ENCODE data around the gene UIMC1. TPM values are rescaled to one million over a fixed set of nuclear protein-coding genes. Genes with fewer than 3 reads are reported as not detected.

Gene UIMC1
- total RNA-seq, 1 donor from 2014 or later = 39.1 TPM

DNA sequence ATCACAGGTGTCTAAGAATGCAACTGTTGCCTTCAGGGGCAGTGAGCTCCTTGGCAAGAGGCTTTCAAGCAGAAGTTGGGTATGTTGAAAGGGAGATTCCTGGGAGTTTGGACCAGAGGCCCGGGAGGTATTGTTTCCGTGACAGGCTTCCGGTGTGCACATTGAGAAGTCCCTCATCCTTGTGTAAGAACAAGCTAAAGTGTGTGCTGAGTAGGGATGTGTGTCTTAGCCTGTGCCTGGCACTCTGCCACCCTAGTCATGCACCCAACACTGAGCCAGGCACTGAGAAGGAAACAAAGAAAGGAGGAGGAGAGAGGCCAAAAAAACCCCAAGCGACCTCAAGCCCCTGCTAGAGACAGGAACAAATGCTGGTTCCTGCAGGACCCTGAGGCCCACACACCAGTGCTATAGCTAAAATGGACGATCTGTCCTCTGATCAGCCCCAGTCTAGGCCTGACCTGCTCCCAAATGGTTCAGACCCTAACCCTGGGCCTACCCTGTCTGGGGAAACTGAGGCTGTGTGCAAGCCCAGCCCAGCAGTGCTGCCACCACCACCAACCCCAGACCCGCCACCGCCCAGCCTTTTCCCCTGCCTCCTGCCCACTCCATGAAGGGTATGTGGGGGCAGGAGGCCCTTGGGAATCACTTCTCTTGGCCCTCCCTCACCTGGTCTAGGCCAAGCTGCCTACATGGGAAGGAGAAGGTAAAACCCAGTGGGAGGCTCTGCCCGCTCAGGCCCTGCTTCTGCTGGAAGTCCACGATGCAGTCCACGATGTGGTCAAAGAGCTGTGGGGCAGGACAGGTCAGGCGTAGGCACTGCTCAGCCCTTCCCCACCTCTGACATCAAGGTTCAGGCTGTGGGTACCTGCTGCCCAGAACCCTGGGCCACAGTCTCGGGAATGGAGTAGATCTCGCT is 120.0 kb downstream of the UIMC1 start:
- H3K36me3 Mint-ChIP-seq = no peaks in the 10 kb centered on the region
- DNase-seq (ENCODE audit: extremely low spot score, unreplicated experiment) = no peak
- H3K4me3 Mint-ChIP-seq = no peak overlapping the region
- no peaks in the 10 kb centered on the region for H3K9me3 Mint-ChIP-seq
- H3K27ac Mint-ChIP-seq = no peak overlapping the region
- TF ChIP-seq, protein P1, sequence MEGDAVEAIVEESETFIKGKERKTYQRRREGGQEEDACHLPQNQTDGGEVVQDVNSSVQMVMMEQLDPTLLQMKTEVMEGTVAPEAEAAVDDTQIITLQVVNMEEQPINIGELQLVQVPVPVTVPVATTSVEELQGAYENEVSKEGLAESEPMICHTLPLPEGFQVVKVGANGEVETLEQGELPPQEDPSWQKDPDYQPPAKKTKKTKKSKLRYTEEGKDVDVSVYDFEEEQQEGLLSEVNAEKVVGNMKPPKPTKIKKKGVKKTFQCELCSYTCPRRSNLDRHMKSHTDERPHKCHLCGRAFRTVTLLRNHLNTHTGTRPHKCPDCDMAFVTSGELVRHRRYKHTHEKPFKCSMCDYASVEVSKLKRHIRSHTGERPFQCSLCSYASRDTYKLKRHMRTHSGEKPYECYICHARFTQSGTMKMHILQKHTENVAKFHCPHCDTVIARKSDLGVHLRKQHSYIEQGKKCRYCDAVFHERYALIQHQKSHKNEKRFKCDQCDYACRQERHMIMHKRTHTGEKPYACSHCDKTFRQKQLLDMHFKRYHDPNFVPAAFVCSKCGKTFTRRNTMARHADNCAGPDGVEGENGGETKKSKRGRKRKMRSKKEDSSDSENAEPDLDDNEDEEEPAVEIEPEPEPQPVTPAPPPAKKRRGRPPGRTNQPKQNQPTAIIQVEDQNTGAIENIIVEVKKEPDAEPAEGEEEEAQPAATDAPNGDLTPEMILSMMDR (conservative IDR thresholded peaks at IDR 0.05) = no peak
- H3K27me3 Mint-ChIP-seq = peaks cover 4% of the 10 kb centered on the region
- peaks cover 18% of the 10 kb centered on the region for H3K4me1 Mint-ChIP-seq (ENCODE audit: unreplicated experiment)

DNA sequence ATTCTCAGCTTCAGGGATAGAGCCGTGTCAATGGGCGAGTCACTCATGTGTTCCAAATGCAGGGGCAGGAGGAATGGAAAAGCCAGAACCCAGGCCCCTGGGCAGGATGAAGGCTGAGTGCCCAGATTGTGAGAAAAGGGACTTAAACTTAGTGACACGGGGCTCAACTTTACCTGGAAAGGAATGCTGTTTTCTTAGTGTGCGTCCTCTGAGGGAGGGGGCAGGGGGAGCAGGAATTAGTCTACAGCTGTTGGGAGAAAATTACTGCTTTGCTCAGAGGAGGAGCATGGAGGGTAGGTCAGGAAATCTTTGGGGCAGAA is 122.0 kb downstream of the UIMC1 start:
- DNase-seq (ENCODE audit: extremely low spot score, unreplicated experiment) = no peak
- no peaks in the 10 kb centered on the region for H3K9me3 Mint-ChIP-seq
- no peak overlapping the region for H3K27ac Mint-ChIP-seq
- H3K4me1 Mint-ChIP-seq (ENCODE audit: unreplicated experiment) = peaks cover 18% of the 10 kb centered on the region
- TF ChIP-seq, protein P1 (conservative IDR thresholded peaks at IDR 0.05) = no peak
- no peaks in the 10 kb centered on the region for H3K27me3 Mint-ChIP-seq
- H3K4me3 Mint-ChIP-seq = no peak overlapping the region
- no peaks in the 10 kb centered on the region for H3K36me3 Mint-ChIP-seq

DNA sequence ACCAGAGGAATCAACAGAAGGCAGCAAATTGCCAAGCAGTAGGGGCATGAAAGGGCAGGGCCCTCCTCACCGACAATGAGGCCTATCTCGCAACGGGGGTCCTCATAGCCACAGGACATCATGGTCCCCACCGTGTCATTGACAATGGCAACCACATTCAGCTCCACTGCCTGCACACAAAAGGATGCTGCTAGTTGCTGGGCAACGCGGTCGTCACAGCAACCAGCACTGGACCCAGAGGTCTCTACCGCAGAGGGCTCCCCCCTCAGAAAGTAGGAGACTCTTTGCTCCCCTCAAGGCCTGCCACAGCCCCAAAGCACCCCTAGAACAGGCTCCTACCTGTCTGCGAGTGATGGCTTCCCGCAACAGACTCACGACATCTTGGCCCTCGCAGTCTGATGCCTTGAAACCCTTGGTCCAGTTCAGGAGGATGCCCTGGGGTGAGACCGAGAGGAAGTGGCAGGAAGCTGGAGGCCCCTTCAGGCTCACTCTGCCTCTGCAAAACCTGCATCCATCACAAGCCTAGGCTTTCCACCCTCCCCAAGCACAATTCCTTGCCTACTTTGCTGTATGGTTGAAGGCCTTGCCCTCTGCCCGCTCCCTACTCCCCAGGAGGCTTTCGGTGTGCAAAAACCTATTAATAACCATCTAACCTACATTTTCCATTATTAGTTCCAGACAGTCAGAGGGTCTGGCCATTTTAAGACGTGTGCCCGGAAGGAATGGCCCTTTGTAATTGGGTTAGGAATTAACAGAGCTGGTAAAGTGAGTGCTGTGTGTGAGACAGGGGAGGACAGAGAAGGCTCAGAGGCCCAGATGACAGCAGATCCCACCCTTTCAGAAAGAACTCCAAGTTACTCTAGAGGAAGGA is 122.6 kb downstream of the UIMC1 start:
- H3K36me3 Mint-ChIP-seq = no peaks in the 10 kb centered on the region
- peaks cover 18% of the 10 kb centered on the region for H3K4me1 Mint-ChIP-seq (ENCODE audit: unreplicated experiment)
- TF ChIP-seq, protein P1 (conservative IDR thresholded peaks at IDR 0.05) = no peak
- H3K9me3 Mint-ChIP-seq = no peaks in the 10 kb centered on the region
- H3K27ac Mint-ChIP-seq = no peak overlapping the region
- peak overlapping the region; percentile 2 for H3K4me3 Mint-ChIP-seq
- DNase-seq (ENCODE audit: extremely low spot score, unreplicated experiment) = no peak
- no peaks in the 10 kb centered on the region for H3K27me3 Mint-ChIP-seq

DNA sequence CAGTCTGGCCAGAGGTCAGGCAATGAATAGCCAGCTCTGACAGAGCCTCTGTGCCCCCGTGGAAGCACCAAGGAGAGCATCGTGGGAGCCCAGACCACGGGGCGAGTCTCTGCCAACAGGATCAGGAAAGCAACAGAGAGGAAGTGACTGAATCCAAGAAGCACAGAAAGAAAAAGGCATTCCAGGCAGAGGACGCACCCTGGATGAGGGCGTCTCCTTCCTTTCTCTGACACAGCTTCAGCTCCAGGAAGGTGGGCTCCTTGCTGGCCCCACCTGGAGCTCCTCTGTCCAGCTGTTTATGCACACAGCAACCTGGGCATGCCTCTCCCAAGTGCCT is 124.0 kb downstream of the UIMC1 start:
- no peaks in the 10 kb centered on the region for H3K36me3 Mint-ChIP-seq
- H3K27ac Mint-ChIP-seq = no peak overlapping the region
- no peak for DNase-seq (ENCODE audit: extremely low spot score, unreplicated experiment)
- TF ChIP-seq, protein P1 (conservative IDR thresholded peaks at IDR 0.05) = no peak
- H3K9me3 Mint-ChIP-seq = no peaks in the 10 kb centered on the region
- H3K27me3 Mint-ChIP-seq = no peaks in the 10 kb centered on the region
- H3K4me1 Mint-ChIP-seq (ENCODE audit: unreplicated experiment) = peaks cover 18% of the 10 kb centered on the region
- H3K4me3 Mint-ChIP-seq = no peak overlapping the region

DNA sequence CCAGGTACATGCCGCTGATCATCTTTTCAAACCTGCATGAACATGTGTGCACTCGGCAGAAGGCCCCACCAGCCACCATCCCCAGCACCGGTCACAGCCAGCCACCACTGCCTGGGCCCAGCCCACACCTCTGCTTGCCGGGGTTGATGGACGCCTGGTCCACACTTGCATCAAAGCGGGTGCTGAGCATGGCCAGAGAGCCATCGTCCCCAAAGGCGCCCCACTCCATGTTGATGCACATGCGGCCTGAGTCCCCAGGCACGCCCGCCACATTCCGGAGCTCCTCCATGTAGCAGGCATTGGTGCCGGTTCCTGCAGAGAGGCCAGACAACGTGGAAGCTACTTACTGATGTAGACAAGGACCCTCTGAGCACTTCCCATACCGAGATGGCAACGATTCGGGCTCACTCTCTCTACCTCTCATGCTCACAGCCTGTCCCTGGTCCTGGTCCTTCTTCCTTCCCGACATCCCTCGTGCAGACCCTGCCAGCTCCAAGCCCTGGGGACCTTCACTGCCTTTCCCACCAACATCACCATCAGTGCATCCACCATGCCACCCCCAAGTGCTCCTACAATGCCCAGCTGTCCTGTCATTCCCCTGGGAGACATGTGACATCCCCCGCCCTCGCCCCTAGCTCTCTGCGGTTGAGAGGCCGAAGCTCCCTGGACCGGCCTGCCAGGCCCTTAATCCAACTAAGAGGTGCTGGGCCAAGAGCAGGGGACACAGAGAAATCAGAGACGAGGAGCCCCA is 124.6 kb downstream of the UIMC1 start:
- no peak for DNase-seq (ENCODE audit: extremely low spot score, unreplicated experiment)
- peaks cover 18% of the 10 kb centered on the region for H3K4me1 Mint-ChIP-seq (ENCODE audit: unreplicated experiment)
- H3K27ac Mint-ChIP-seq = no peak overlapping the region
- H3K4me3 Mint-ChIP-seq = no peak overlapping the region
- TF ChIP-seq, protein P1 (conservative IDR thresholded peaks at IDR 0.05) = no peak
- no peaks in the 10 kb centered on the region for H3K27me3 Mint-ChIP-seq
- no peaks in the 10 kb centered on the region for H3K36me3 Mint-ChIP-seq
- no peaks in the 10 kb centered on the region for H3K9me3 Mint-ChIP-seq

Data from type B pancreatic cell (in vitro differentiated cells).